Left hindlimb (tissue), 1 donor: ENCODE results near the gene KIF13A.
"Not testable (repeated sequence)": the region's sequence is repeated elsewhere in the genome, so short reads cannot be mapped to it uniquely, and the experiment has no call there.

Experiments used
- DNase-seq: peaks from one replicate; pipeline ENCODE4 v3.0.0-alpha.2; 2018

The KIF13A gene

DNA sequence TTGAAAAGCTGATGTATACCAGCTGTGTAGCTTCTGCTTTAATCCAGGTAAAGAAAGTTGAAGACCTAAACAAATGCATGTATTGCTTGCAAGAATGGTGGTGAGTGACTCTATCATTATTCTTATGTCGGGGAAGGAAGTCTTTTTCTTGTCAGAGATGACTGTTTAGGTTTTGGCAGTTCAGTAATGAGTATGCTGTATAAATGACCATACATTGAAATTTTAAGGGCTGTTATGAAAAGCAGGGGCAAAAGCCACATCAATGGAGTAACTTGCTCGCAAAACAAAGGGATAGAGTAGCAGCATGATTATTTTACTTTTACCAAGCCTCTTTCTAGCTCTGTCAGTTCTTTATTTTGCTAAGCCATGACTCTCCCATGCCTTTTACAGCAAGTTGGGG is 224.8 kb downstream of the KIF13A start:
- no peak for DNase-seq

DNA sequence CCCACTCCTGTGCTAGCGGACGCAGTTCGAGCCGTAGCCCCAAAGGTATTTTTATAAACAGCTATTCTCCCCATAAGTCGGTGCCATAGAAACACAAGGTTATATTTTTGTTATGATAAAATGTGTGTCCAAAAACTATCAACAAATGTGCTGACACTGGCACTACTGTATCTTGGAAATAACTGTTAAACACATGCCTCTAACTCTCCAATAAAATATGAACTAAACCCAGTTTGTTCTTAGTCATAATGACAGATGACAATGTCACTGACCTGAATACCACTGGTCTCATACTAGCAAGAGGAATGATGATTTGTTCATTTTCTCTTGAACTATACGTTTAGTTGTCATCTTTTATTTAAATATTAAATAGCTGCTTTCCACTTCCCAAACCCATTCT is 229.3 kb downstream of the KIF13A start:
- no peak for DNase-seq

DNA sequence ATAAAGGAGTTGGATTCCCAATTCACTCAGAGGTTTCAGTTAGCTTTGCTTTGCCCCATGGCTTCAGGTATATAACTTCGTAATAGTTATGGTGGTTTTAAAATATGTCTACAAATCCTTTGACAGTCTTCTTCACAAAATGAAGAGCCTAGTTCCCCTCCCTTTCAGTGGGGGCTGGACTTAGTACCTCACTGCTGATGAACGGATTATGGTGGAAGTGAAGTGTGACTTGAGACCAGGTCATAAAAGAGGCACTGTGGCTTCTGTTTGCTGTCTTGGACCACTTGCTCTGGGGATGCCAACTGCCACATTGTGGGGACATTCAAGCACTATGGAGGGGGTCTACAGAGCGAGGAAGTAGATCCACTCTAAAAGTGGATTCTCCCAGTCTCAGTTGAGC is 233.2 kb downstream of the KIF13A start:
- no peak for DNase-seq

DNA sequence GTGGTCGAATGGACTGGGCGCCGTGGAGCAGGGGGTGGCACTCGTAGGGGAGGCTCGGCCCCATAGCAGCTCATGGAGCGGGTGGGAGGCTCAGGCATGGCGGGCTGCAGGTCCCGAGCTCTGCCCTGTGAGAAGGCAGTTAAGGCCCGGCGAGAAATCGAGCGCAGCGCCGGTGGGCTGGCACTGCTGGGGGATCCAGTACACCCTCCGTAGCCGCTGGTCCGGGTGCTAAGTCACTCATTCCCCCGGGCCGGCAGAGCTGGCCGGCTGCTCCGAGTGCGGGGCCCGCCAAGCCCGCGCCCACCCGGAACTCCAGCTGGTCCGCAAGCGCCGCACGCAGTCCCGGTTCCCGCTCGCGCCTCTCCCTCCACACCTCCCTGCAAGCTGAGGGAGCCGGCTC is 242.1 kb downstream of the KIF13A start:
- not testable (repeated sequence) for DNase-seq

DNA sequence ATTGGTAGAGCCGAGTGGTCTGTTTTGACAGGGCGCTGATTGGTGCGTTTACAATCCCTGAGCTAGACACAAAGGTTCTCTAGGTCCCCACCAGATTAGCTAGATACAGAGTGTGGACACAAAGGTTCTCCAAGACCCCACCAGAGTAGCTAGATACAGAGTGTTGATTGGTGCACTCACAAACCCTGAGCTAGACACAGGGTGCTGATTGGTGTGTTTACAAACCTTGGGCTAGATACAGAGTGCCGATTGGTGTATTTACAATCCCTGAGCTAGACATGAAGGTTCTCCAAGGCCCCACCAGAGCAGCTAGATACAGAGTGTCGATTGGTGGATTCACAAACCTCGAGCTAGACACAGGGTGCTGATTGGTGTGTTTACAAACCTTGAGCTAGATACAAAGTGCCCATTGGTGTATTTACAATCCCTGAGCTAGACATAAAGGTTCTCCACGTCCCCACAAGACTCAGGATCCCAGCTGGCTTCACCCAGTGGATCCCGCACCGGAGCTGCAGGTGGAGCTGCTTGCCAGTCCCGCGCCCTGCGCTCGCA is 242.6 kb downstream of the KIF13A start:
- DNase-seq, result not testable (repeated sequence)

DNA sequence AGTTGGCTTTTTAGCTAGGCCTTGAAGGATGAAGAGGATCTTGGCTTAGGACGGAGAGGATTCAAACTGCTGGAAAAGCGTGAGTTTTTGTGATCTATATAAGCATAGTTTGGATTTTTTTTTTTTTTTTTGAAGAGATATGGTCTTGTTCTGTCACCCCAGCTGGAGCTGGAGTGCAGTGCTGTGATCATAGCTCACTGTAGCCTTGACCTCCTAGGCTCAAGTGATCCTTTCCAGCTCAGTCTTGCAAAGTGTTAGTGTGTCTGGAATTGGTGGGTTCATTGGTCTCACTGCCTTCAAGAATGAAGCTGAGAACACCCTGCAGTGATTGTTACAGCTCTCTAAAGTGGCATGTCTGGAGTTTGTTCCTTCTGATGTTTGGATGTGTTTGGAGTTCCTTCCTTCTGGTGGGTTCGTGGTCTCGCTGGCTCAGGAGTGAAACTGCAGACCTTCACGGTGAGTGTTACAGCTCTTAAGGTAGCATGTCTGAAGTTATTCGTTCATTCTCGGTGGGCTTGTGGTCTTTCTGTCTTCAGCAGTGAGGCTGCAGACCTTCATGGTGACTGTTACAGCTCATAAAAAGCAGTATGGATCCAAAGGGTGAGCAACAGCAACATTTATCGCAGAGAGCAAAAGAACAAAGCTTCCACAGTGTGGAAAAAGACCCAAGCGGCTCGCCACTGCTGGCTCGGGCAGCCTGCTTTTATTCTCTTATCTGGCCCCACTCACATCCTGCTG is 243.2 kb downstream of the KIF13A start:
- no peak for DNase-seq

DNA sequence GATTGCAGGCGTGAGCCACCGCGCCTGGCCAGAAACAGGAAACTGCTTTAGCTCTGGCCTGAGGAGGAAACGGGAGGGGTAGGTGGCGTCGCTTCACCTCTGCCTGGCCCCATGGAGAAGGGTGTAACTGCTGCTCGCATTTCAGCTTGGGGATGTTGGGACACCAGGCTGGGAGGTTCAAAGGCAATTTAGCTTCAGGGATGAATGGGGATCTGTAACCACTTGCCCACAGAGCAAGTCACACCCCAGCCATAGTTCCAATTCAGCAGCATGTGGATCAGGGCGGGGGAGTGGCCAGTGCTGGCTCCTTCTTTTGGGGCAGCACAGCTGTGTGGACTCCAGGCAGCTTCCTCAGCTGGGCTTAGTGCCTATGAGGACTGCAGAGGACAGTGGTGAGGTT is 245.9 kb downstream of the KIF13A start:
- DNase-seq, result peak; percentile 28

DNA sequence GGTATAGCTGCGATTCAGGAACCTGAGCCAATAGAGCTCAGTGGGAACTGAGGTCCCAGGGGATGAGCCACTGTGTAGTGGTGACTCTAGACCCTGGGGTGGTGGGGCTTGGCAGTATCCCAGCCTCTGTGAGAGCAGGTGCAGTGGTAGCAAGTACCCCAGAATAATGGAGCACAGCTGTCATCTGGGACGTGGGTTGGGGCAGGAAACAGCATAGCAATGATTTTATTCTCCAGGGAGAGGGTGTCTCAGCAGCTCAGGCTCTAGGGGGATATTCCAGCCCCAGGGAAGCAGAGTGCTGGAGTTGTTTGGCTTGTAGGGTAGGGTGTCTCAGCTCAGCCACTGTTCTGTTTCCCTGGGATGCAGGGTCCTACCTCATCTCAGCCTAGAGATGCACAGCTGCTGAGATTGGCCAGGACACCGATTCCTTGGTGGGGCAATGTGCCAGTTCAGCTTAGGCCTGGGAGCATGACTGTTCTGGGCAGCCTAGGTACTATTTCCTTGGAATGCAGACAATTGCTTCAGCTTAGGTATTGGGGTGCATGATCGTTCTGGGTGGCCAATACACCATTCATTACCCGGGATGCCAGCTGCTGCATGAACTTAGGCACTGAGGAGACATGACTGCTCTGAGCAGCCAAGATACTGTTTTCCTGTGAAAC is 246.7 kb downstream of the KIF13A start:
- no peak for DNase-seq

DNA sequence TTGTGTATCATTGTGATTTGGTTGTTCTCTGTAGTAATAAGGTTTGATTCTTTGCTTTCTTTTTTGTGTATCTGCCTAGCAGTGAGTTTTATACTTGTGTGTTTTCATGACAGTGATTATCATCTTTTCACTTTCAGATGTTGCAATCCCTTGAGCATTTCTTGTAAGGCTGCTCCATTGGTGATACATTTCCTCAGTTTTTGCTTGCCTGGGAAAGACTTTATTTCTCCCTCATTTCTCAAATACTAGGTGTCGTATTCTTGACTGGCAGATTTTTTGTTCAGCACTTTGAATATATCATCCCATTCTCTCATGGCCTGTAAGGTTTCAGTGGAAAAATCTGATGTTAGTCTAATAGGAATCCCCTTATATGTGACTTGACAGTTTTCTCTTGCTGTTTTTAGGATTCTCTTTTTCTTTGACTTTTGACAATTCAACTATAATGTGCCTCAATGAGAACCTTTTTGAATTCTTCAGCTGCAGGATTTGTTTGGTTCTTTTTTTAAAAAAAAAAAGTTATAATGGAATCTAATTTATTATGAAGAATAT is 249.7 kb downstream of the KIF13A start:
- no peak for DNase-seq

DNA sequence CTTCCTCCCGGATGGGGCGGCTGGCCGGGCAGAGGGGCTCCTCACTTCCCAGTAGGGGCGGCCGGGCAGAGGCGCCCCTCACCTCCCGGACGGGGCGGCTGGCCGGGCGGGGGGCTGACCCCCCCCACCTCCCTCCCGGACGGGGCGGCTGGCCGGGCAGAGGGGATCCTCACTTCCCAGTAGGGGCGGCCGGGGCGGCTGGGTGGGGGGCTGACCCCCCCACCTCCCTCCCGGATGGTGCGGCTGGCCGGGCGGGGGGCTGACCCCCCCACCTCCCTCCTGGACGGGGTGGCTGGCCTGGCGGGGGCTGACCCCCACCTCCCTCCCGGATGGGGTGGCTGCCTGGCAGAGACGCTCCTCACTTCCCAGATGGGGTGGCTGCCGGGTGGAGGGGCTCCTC is 252.1 kb downstream of the KIF13A start:
- DNase-seq, result not testable (repeated sequence)

DNA sequence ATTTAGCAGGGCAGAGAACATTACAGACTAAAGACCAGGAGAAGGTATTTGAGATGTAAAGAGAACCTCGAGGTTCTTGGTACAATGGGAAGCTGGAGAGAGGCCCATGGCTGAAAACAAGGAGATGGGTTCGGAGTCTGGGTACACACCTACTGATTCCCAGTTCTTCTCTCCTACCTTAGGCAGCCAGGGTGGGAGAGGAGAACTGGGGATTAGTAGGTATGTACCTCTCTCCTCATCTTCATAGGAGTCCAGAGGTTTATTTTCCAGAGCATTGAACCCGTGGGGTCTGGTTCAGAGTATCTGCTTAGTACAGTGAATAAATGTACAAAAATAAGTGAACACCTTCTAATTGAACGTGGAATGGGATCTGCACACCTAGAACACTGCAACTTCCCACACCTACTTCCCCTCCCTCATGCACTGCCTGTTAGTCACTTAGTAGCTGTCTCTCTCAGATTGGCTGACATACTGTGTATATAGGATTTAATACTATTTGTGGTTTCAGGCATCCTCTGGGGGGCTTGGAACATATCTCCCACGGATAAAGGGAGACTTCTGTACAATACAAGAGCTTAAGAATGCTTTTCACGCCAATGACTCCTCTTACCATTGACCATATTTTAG is 257.2 kb downstream of the KIF13A start:
- DNase-seq, result no peak

DNA sequence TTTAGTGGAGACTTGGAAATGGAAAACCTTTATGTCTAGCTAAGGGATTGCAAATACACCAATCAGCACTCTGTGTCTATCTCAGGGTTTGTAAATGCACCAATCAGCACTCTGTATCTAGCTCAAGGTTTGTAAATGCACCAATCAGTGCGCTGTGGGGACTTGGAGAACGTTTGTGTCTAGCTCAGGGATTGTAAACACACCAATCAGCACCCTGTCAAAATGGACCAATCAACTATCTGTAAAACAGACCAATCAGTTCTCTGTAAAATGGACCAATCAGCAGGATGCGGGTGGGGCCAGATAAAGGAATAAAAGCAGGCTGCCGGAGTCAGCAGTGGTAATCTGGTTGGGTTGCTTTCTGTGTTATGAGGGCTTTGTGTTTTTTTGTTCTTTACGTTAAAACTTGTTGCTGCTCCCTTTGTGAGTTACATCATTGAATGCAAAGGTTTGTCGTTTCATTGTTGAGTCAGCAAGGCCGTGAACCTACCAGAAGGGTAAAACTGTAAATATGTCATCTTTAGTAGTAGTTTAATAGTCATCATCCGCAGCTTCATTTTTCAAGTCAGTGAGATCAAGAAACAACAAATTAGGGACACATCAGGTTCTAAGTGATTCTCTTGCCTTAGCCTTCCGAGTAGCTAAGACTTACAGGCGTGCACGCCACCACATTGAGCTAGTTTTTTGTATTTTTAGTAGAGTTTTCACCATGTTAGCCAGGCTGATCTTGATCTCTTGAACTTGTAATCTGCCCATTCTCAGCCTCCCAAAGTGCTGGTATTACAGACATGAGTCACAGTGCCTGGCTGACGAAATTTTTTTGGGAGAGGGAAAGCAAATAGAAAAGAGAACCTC is 258.0 kb downstream of the KIF13A start:
- DNase-seq, result no peak

DNA sequence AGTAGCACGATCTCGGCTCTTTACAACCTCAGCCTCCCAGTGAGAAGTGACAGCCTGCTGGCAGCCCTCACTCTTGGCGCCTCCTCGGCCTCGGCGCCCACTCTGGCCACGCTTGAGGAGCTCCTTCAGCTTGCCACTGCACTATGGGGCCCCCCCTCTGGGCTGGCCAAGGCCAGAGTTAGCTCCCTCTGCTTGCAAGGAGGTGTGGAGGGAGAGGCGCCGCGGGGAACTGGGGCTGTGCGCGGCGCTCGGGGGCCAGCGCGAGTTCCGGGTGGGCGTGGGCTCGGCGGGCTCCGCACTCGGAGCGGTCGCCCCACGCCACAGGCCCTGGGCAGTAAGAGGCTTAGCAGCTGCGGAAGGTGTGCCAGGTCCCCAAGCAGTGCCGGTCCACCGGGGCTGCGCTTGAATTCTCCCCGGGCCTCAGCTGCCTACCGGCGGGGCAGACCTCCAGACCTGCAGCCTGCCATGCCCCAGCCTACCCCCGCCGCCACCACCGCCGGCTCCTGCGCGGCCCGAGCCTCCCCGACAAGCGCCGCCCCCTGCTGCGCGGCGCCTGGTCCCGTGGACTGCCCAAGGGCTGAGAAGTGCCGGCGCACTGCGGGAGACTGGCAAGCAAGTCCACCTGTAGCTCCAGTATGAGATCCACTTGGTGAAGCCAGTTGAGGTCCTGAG is 258.7 kb downstream of the KIF13A start:
- no peak for DNase-seq

DNA sequence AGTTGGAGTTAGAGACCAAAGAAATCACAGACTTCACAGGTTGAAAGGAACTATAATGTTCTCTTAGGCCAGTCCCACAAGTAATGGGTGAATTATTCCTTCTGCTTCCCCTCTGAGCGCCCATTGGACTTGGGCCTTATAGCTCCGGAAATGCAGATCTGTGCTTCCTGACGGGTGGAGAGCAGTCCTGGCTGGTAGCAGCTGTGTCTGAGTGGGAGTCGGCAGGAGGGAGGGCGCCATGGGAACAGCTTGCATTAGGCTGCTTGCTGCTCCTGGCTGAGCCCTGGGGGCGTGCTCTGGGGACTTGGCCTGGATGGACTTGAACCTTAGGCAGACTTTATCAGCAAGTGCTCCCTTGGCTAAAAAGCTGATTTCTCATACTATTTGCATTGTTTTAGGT is 262.4 kb downstream of the KIF13A start:
- DNase-seq, result peak; percentile 39

DNA sequence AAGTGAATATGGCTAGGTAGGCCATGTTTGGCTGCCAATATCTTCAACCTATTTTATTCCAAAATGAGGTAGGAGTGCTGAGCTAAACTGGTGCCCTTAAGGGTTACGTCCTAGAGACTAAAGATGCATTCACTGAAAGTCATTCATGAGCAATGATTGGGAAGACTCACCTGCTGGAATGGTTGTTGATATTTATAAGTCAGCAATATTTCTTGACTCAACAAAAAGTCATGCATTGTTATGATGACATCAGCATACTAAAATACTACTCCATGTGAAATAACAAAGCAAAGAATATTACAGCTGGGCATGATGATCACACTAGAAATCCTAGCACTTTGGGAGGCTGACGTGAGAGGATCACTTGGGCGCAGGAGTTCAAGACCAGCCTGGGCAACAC is 263.1 kb downstream of the KIF13A start:
- DNase-seq, result no peak

DNA sequence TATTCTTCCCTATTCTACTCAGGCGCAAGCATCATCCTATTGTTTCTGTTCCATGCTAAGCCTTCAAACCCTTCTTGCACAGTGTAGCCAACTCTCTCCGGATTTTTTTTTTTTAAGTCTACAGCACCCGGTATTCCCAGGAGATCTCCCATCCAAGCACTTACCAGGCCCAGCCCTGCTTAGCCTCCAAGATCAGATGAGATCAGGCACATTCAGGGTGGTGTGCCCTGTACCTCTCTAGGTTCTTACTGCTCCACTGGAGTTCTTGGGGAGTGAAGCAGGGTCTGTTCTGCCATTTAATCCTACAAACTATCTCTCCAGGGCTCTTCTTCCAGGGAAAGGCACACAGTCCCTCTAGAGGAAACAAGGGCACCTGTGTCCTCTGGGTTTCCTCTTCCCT is 265.8 kb downstream of the KIF13A start:
- DNase-seq, result no peak

DNA sequence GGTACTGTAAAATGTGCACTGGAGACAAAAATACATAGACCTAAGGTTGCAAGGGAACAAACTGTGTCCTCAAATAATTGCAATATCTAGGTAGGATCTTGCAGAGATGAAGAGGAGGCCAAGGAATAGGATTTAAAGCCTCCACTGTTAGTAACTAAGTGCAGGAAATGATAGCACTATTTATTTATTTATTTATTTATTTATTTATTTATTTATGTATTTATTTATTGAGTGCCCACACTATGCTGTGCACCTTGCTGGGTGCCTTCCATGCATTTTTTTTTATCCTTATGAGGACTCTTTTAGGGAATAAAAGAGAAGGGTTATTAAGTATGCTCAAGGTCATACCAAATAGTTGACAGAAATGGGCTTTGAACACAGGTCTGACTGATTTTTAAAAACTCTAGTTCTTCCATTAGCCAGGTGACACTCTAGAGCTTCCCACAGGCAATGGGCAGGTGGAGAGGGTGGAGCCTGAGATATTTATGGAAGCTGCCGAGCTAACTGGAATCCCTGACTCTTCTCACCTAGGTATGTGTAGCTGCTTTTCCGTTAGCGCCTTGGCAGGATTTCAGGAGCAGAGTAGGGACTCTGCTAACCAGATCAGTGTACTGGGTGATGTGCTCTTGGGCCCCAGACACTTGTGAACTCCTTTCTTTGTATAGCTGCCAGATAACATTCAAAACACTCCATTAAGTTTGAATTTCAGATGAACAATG is 268.0 kb downstream of the KIF13A start:
- DNase-seq, result no peak

DNA sequence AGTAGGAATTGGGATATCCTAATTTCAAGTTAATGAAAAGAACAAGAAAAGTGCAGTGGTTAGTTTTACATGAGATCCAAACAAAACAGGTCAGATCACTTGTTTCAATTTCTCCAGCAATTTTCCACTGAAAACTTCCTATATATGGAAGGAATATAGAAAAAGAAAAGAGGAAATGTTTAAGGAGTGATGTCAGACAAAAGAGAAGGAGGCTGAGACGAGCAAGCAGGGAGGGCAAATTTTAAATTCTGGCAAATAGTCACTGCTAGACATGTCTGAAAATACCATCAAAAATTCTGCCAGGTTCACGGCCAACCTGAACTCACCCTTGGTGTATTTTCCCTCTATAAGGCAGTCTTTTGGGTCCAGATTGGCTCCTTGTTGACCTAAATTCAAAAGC is 271.2 kb downstream of the KIF13A start:
- DNase-seq, result no peak

DNA sequence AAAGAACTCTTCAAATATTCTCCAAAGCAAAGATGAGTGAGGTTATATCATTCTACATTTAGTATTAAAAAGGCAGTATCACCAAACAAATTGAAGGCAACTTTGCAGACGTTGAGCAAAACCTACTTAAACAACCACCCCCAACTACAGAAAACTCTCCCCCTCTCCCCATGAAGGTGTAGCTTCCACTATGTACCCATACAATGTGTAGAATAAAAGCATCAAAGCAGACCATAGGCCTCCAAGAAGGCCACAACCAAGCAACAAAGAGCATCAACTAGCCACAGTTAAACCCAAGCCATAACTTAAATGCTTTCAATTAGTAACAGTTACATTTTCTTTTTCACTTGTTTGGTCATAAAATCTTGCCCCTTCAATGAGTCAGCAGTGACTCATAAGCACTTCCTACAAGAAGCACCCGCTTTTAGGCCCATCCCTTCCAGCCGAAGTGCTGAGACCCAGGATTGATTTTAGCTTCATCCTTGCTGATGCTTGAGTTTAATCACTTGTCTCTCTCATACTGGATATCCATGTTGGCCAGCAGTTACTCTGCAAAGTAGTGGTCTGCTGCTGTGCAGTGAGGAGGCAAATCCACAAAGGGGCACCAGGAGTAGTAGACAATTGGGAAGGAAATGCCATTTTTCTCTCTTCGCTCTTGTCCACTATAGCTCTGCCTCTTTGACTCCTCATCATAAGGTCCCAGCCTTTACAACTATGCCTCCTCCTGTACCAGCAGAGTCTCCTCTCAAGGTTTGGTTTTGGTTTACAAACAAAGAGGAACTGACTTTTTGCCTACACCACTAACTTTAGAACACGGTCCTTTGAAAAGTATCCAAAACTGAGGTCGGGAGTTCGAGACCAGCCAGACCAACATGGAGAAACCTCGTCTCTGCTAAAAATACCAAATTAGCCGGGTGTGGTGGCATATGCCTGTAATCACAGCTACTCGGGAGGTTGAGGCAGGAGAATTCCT is 272.3 kb downstream of the KIF13A start:
- no peak for DNase-seq

DNA sequence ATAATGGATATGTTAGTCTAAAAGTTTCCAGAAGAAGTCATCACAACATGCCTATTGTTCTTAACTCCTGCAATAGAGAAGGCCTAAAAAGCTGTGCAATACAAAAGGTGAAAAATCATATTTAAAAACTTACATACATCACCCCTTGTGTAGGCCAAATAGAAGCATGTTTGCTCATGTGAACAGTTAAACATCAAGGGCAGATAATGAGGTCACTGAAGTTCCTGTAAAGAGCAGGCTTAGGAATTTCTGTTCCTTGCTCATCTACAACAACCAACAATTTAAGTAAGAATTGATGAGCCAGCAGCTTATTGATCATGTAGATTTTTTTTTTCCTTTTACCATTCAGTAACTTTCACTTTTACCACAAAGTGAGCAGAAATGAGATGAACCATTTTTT is 273.3 kb downstream of the KIF13A start:
- no peak for DNase-seq
